NCI-H510A treated with DMSO at 0.1 percent for 48 hours (cell line): Measurements from ENCODE around the gene F10.
A peak's percentile ranks its signal among the peaks of the same experiment; 100 is the strongest.

Source experiments
- DNase-seq: peaks from one replicate; lab custom pipeline; 2025; lab: John Stamatoyannopoulos, UW

F10 gene

GRCh38 chr13:113171250-113172125 lies 48.9 kb downstream of the F10 start:
- peak; percentile 18 for DNase-seq

GRCh38 chr13:113172419-113172926 lies 49.9 kb downstream of the F10 start:
- no peak for DNase-seq

DNA sequence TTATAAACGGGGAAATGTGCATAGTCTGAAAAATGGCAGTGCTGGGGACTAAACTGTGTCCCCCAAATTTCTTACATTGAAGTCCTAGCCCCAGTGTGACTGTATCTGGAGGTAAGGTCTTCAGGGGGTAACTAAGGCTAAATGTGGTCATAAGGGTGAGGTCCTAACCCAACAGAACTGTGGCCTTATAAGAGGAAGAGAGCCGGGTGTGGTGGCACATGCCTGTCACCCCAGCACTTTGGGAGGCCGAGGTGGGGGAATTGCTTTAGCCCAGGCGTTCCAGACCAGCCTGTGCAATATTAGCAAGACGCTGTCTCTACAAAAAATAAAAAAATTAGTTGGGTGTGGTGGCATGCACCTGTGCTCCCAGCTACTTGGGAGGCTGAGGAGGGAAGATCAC lies 53.7 kb downstream of the F10 start:
- DNase-seq = no peak

GRCh38 chr13:113176822-113177221 lies 54.2 kb downstream of the F10 start:
- no peak for DNase-seq

DNA sequence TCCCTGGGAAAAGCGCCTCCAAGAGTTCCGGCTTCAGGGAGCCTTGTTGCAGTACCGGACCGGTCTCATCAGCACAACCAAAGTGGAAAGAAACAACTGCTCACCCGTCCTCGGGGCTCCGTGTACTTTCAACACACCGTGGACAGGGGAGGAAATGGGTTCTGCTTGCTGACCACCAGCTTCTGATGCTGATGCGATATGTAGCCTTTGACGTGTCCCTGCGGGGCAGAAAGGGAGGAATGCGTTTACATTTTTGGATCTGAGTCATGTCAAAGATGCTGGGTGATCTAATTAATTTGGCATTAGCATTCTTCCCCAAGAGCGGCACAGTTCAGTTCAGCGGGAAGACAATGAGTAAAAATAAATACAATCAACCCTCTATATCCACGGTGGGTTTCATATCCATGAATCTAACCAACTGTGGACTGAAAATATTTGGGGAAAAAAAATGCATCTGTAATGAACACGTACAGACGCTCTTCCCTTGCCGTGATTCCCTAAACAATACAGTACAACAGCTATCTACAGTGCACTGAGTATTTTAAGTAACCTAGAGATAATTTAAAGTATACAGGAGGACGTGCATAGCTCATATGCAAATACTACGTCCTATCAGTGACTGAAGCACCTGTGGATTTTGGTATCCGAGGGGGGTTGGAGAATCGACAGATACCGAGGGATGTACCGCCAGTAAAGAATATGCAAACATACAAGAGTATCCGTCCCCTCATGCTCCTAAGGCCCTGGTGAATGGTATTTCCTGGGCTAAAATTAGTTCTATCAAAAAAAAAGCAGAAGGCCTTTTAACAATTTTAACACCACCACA lies 55.7 kb downstream of the F10 start:
- no peak for DNase-seq

GRCh38 chr13:113178896-113179167 lies 56.2 kb downstream of the F10 start:
- no peak for DNase-seq

- no peak for DNase-seq
These were observed 57.0 kb downstream of the F10 start for GRCh38 chr13:113179374-113180230.

GRCh38 chr13:113182046-113182445 lies 59.4 kb downstream of the F10 start:
- no peak for DNase-seq

DNA sequence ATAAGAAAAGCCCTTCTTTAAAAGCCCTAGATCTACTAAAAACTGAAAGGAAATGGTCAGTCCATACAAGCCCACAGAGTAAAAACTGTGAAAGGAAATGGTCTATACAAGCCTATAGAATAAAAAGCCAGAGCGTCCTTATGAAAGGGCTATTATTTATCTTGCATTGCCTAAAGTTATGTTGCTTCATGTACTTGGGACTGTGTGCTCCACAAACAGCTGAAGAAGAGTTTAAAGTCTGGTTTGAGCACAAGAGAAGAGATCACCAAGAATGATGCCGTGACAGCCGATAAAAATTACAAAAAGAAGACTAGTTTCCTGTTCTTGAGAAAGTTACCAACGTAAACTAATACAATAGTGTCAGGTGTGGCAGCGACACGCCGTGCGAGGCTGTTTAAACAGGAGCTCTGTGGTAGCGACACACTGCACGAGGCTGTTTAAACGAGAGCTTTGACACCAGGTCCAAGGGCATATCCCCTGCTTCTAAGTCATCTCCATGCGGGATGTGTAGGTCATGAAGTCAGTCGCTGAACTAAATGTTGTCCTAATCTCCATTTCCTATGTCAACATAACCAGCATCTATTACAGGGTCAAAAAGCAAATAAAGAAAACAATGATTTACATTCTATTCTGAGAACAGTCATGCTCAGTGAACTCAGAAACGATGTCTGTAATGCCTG lies 61.0 kb downstream of the F10 start:
- no peak for DNase-seq

DNA sequence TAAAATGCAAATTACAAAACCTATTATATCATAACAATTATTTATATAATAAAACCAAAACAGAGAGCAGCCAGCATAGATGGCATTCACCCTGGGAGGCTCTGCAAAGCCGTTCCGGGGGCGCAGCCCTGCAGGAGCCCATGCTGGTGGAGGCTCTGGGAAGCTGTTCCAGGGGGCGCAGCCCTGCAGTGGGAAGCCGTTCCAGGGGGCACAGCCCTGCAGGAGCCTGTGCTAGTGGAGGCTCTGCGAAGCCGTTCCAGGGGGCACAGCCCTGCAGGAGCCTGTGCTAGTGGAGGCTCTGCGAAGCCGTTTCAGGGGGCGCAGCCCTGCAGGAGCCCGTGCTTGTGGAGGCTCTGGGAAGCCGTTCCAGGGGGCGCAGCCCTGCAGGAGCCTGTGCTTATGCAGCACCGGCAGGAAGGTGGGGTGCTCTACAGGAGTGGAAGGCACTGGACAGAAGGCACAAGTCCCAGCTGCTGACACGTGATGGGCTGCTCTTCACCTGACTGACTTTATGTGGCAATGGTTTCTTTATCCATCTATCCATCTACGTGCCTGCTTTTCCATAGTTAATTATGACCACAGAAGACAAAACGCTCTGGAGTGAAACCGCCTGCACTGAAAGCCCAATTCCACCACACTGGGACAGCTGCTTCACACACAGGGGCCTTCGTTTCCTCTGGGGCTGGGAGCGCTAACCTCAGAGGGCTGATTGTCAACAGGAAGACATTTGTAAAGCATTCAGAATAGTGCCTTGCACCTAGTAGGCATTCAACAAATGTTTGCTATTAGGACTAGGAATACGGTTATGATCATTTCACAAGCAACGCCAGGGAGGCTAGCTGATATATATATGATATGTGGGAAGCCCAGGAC lies 62.2 kb downstream of the F10 start:
- no peak for DNase-seq

DNA sequence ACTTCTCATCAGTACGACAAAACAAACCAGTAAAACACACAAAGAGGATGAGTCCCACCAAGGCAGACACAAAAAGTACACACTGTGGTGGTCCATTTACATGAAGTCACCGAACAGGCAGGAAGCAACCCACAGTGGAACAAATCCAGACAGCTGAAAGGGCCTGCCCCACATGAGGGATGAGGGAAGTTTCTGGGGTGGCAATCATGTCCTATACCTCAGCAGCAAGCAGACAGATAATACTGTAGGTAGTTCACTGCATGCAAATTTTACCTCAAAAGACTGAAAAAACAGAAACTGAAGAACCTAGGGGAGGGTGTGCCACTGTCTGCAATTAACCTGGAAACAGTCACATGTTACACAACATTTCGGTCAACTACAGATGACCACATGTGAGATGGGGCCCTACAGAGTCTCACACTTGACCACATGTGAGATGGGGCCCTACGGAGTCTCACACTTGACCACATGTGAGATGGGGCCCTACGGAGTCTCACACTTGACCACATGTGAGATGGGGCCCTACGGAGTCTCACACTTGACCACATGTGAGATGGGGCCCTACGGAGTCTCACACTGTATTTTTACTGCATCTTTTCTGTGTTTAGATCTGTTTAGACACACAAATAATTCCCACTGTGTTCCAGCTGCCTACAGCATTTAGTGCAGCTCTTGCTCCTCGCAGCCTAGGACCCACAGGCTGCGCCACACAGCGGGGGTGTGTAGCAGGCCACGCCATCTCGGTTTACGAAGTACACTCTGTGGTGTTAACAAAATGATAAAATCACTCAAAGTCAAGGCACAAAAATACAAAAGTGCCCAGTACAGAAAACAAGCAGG lies 63.7 kb downstream of the F10 start:
- no peak for DNase-seq

DNA sequence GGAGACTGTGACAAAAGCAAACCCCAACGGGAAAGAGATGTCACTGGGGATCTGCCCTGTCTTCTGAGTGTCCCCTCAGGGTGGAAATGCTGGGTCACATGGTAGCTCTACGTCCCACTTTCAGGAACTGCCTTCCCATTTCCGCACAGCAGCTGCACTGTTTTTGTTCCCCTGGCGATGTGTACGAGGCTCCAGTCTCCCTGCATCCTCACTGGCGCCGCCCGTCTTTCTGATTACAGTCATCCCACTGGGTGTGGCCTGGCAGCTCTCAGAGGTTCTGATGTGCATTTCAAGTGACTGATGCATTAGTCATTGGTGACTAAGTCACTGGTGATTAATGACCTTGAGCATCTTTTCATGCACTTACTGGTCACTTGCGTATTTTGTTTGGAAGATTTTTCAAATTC lies 64.7 kb downstream of the F10 start:
- peak; percentile 37 for DNase-seq

DNA sequence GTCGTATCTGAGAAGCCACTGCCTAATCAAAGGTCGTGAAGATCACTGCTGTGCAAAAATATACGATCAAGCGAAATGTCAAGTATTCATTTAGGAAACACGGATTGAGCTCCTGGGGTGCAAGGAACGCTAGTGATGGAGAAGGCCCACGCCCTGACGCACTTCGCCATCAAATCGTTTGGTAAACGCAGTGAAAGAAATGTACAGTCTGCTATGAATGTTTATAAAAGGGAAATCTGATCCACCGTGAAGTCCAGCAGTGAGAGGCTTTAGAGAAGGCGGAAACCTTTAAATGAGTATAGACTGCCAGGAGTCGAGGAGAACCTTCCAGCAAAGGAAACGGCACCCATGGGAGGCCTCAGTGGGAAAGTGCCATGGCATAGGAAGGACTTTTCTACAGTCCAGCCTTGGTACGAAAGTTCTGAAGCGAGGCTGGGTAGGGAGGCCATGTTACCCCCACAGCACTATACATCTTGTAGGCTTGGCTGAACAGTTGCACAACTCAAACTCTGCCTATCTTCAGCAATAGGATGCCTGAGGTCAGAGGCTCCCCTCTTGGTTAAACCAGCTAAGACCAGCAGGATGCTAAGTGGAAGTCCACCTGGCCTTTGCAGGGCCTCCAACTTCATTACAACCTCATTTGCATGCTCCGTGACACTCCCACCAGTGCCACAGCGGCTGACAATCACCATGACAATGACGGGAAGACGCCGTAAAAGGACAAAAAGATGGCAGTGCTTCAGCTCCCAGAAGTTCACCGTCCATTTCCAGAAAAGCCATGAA lies 65.5 kb downstream of the F10 start:
- peak; percentile 7 for DNase-seq

DNA sequence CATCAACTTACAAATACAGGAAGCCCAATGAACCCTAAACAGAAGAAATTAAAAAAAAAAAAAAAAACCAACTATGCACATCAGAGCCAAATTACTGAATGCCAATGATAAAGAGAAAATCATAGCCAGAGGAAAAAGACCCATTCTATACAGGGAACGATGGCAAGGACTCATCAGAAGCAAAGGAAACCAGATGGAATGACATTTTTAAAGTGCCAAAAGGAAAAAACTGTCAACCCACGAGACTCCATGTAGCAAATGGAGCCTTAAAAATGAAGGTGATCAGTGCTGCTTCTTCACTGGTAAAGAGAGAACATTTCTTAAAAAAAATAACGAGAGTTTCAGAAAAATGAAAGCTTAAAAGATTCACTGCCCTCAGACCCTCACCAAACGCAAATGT lies 67.6 kb downstream of the F10 start:
- DNase-seq = no peak

GRCh38 chr13:113192279-113192678 lies 69.7 kb downstream of the F10 start:
- no peak for DNase-seq

GRCh38 chr13:113192902-113193301 lies 70.3 kb downstream of the F10 start:
- DNase-seq = no peak

- no peak for DNase-seq
These were observed 72.8 kb downstream of the F10 start for GRCh38 chr13:113195360-113195759.

- no peak for DNase-seq
These were observed 74.6 kb downstream of the F10 start for GRCh38 chr13:113196970-113197737.
